Cardiac septum (tissue), 1 donor: Measurements from ENCODE around the gene GPNMB. TPM values are rescaled to one million over a fixed set of nuclear protein-coding genes. Genes with fewer than 3 reads are reported as not detected.
"Not testable (repeated sequence)": the region's sequence is repeated elsewhere in the genome, so short reads cannot be mapped to it uniquely, and the experiment has no call there.

Source experiments
- DNase-seq: peaks from one replicate; pipeline ENCODE4 v3.0.0-alpha.2; 2020; ENCODE audit warnings: low spot score
- intact Hi-C: fragments of 100-400 bp; cut with DNase I; formaldehyde crosslinking; loops from one replicate; pipeline ENCODE4 v1.14.0; 2022
- long read RNA-seq: library from polyadenylated mRNA; unstranded; transcript quantifications from one replicate; pipeline ENCODE4 v2.0.0, GENCODE V29; 2021
- total RNA-seq: library from RNA; stranded (reverse); fragmentation: NEBNext Ultra II Directional; extraction: Animal tissue kit (Norgen Biotek cat#: 25700); gene quantifications from one replicate; pipeline ENCODE4 v1.2.1, GENCODE V29; 2021
- donor health status: DM: no; HTN: no; CAD: no.

Gene GPNMB
- 239 TPM for total RNA-seq
- long read RNA-seq, transcript GPNMB-203 (4 exons, 1,673 nt) = minor isoform, 64 of 317 reads
- long read RNA-seq, transcript GPNMB-201 (11 exons, 2,862 nt) = major isoform, 161 of 317 reads
- long read RNA-seq, transcript GPNMB-202 (11 exons, 2,763 nt) = minor isoform, 25 of 317 reads
- long read RNA-seq, partial matches to known transcripts = 46 of 317 reads
- long read RNA-seq, other reads (novel, unspliced or antisense) = 21 of 317 reads

DNA sequence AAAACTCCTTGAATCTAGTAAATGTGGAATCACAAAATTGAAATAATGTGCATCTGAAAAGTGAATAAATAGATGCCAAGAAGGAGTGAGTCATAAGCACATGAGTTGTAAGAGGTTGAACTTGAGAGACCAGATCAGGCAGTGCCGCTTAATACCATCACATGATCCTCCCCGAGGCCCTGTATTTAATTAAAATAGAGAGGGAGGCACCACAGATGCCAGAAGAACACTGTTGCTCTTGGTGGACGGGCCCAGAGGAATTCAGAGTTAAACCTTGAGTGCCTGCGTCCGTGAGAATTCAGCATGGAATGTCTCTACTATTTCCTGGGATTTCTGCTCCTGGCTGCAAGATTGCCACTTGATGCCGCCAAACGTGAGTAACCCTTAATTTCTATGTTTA lies at the start of gene GPNMB:
Gene GPNMB (plus strand): TSS at position 221 of the 400 bp plus-strand sequence. CDS start 83 bp downstream, at position 304.
- DNase-seq = no peak
- intact Hi-C loops = loop anchor here (2.0 to 5.0 kb wide), 2 partner anchors 59 to 140 kb away; no protein-coding TSS in a partner anchor

DNA sequence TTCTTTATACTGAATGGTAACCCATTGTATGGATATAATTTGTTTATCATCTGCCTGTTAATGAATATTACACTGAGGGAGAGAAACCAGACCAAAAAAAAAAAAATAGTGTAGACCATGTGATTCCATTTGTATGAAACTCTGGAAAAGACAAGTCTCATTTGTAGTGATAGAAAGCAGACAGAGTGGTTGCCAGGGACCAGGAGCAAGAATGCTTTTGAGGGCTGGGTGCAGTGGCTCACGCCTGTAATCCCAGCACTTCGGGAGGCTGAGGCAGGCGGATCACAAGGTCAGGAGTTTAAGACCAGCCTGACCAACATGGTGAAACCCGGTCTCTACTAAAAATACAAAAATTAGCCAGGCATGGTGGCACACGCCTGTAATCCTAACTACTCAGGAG lies 48.8 kb upstream of the GPNMB start:
- DNase-seq = peak; percentile 31
- intact Hi-C loops = not testable (repeated sequence)

DNA sequence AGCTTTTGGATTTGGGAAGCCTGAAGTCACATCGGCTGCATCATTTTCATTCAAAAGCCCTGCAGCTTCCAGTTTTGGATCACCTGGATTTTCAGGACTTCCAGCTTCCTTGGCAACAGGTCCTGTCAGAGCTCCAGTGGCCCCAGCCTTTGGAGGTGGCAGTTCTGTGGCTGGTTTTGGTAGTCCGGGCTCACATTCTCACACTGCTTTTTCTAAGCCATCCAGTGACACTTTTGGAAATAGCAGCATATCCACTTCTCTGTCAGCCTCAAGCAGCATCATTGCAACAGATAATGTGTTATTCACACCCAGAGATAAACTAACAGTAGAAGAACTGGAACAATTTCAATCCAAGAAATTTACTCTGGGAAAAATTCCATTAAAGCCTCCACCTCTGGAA lies 46.2 kb upstream of the GPNMB start:
- intact Hi-C loops = no loop called here

DNA sequence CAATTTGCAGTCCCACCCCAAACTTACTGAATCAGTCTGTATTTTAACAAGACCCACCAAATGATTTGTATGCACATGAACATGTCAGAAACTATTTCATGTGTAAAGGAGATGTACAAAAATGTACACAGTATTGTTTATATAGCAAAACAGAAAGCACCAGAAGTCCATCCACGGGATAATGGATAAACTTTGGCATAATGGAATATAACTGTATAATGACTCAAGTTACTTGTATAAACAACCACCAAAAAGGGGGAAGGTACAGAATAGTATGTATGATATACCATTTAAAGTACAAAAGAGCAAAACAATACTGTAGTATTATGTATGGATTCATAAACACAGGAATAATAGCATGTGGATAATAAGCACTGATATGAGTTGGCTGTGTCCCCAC lies 42.3 kb upstream of the GPNMB start:
- intact Hi-C loops = no loop called here
- no peak for DNase-seq

More for the DNA sequence above, 46.2 kb upstream of the GPNMB start:
- DNase-seq = no peak

DNA sequence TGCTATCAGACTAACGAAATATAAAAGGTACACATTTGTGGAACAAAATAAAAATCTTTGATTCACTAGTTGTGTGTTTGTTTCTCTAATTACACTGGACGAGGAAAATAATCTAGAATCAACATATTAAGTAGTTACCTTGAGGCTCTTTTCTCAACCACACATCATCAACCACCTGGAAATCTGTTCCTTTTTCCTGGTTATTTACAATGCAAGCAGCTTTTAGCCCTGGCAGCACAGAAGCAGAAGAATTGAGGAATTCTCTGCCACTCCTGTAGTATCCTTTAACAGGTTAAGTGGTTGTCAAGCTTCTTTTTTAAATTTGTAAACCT lies 41.0 kb upstream of the GPNMB start:
- DNase-seq = no peak
- intact Hi-C loops = no loop called here

DNA sequence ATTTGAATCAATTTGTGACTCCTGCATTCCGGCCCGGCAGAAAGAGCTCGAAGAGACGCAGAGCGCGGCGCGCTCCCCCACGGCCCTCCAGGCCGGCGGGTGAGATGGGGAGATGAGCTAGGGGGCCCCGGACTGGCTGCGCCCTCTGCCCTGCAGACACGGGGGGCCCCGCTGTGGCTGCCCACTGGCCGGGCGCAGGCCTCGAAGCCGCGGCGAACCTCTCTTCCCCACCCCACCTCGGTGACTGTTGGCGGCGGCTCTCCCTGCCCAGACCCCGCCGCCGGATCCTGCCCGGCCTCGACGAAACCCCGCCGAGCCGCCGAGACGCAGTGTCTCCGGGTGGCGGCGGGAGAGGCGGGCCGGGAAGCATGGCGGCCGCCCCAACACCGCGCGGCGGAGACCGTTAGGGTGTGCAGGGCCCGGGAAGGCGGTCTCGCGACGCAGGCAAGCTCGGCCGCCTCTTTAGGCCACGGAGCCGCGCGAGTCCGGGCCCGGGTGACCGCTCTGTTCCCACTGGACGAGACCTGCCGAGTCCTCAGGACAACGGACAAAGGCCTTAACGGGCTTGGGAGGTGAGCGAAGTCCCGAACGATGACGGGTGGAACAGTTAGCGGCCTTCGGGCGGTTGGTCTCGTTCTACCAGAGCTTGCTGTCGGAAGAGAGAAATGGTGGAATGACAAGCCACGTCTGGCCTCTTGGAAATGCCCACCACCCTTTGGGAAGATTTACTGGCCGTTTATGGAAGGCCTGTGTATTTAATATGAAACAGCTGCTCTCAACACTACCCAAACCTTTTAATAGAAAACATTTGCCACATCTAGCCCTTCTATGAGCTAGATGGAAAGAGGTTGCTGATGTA lies 40.4 kb upstream of the GPNMB start:
- DNase-seq = no peak

DNA sequence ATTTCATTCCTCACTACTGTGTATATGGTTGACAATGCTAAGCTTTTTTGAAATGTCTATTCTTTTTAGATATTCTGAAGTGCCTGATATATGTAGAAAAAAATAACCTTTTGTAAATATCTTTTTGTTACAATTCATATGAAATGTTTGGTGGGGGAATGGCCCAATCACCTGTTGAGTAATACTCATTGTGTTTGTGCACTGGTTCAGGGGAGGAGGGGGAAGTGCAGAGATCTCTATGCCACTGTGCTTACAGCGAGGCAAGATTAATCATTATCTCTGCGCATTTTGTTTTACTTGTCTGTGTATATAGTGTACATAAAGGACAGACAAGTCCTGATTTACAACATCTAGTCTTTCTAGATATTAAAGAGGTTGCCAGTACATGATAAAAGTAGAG lies 39.6 kb upstream of the GPNMB start:
- intact Hi-C loops = no loop called here

More for the DNA sequence above, 40.4 kb upstream of the GPNMB start:
- intact Hi-C loops = no loop called here

DNA sequence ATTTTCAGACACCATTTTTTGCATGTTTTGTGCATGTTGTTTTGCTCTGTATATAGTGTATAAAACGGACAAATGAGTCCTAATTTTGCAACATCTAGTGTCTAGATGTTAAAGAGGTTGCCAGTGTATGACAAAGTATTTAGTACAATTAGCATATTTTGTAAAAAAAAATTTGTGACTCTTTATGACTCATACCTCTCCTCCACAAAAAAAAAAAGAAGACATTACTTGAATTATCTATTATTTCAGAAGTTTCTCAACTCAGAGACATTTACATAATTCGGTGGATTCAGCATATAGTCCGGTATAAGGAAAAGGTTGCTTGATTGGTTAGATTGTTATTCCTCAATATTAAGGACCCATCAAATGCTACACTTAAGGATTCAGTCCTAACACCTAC lies 38.7 kb upstream of the GPNMB start:
- DNase-seq = no peak
- intact Hi-C loops = no loop called here

More for the DNA sequence above, 39.6 kb upstream of the GPNMB start:
- no peak for DNase-seq

DNA sequence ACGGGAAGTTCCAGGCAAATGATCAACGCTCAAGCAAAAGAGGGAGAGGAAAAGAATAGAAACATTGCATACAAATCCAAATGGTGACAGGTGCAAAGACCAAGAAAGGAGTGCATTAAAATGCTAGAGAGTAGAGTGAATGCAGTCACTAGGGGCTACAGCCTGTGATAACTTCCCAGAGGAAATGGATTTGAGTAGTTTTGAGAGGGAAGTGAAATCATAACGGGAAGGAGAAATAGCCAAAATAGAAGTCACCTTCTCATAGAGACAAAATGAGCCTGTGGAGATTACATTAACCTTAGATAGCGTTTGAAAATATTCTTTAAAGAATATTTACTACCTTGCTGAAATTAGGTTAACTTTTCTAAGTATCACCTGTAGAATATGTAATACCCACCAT lies 38.3 kb upstream of the GPNMB start:
- no peak for DNase-seq
- intact Hi-C loops = no loop called here

DNA sequence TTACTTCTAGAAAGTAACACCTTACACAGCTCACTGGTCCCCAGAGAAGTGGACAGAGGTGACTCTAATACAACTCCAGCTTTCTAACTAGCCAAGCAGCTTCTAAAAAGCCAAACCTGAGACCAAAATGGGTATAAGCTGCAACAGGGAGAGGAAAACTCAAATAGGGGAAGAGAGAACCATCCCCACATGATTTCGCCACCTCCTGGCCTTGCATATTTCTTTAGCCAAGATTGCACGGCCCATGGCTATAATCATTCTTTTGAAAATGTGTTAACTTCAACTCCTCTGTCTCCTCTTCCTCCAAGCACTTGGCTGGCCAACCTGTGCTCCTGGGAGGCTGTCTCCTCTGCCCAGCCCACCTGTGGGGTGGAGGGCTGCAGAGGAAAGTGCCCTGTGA lies 36.1 kb upstream of the GPNMB start:
- intact Hi-C loops = no loop called here

DNA sequence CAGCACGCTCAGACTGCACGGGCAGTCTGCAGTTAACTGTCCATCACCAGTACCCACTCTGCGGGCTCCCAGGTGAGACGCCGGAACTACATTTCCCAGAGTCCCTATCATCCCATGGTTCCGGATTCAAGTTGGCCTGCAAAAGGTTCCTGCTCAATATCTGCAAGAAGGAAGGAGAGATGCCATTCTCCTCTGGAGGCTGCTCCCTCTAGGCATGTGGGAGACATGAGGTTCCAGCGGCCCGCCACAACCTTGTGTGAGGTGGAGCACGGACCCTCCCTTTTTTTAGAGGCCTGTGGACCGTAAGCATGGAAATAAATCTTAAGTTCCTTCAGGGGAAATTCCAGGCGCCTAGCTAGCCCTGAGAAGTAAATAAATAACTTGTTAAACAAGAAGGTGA lies 35.0 kb upstream of the GPNMB start:
- intact Hi-C loops = no loop called here
- DNase-seq = no peak

More for the DNA sequence above, 36.1 kb upstream of the GPNMB start:
- no peak for DNase-seq

DNA sequence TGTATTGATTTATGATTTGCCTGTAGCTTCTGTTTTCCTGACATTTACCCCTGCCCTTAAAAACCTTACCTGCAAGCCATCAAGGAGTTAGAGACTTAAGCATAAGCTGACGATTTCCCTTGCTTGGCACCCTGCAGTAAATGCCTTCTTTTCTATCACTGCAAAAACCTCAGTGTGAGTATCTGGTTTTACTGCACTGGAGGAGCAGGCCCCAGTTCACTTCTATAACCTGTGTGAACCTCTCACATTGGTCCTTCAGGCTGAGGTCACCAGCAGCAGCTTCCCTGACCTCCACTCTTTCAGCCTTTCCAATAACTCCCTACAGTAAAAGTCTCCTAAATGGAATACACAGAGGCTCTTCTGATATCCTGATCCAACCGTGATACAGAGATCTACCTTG lies 34.2 kb upstream of the GPNMB start:
- no peak for DNase-seq
- intact Hi-C loops = no loop called here

DNA sequence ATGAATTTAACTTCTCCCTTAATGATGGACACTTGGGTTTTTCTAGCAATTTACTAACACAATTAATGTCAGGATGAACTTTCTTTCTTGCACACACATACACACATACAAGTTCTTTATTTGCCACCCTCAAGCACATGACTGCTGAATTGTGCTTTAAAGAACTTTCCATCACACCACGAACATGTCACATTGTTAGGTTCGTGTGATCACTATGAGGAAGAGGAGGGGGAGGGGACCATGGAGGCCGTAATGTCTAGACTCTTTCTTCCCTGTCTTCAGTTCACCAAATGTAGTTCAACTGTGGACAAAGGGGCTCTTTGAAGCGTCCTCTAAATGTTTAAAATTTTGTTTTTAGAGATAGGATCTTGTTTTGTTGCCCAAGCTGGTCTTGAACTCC lies 33.7 kb upstream of the GPNMB start:
- intact Hi-C loops = no loop called here
- no peak for DNase-seq

DNA sequence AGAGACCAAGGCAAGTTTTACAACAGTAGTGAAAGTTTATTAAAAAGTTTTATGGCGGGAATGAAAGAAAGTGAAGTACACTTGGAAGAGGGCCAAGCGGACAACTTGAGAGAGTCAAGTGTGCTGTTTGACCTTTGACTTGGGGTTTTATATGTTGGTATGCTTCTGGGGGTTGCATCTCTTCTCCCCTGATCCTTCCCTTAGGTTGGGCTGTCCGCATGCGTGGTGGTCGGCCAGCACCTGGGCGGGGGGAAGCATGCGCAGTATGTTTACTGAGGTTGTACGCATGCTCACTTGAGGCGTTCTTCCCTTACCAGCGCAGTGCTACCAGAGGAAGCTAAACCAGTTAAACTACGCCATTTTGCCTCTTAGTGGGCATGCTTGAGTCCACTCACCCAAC lies 32.8 kb upstream of the GPNMB start:
- DNase-seq = no peak
- intact Hi-C loops = no loop called here

DNA sequence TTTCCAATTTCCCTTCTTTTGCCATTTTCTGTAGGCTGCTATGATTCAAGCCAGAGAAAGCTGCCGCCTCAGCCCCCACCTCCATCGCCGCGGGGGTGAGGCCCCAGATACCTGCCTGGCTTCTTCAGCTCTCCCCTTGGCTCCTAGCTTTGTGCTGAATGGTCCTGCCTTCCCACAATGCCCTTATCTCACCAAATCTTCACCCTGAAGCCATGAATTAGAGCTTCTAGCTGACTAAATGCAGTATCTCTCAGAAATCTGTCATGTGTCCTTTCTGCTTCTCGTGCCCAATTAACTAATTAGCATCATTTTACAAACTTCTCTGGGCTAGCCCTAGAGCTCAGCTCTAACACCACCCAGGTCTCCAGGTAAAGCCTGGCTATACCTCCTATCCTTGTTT lies 32.2 kb upstream of the GPNMB start:
- intact Hi-C loops = no loop called here
- no peak for DNase-seq

DNA sequence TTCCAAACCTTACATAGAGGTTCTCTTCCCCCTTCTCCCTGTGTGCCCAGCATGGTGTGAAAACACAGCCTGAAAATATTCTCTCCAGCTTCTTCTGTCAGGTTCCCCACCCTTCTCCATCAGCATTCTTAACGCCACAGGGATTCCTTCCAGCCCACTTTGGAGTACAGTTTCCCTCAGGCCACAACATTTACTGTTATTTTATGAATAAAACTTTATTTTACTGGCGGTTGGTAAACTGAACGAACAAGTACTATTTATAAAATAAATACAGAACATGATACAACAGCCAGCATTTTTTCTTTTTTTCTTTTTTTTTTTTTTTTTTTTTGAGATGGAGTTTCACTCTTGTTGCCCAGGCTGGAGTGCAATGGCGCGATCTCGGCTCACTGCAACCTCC lies 31.6 kb upstream of the GPNMB start:
- DNase-seq = no peak
- intact Hi-C loops = no loop called here

DNA sequence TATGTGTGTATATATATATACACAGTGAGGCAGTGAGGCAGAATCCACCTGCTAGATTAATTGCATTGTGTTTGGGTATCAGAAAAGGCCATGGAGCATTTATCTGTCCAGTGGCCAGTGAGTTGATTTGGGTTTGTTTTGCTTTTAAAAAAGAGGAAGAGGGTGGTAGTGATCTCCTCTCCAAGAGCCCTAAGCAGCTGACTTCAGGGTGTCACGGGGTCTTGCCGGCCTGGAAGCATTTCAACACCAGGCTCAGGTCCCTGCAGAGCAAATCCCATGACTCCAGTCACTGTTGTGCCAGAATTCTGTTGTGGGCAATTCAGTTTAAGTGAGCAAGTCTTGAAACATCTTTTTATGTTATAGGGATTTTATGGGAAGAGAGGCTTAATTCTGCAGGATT lies 30.6 kb upstream of the GPNMB start:
- intact Hi-C loops = no loop called here
- no peak for DNase-seq

DNA sequence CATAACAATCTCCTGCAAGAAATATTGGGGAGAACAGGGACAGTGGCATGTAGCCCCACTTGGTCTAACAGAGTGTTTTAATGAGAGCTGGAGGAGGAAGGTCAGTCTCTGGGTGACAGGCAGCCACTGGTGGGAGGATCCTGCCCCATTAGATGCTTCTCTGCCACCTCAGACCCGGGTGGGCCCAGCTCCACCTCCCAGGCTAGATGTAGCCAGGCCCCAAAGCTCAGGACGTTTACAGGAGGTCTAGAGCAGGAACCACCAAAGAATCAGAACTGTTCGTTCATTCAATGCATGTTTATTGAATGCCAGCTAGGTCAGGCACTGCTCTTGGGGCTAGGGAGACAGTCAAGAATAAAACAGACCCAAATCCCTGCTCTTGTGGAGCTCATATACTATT lies 28.4 kb upstream of the GPNMB start:
- DNase-seq = no peak
- intact Hi-C loops = no loop called here

DNA sequence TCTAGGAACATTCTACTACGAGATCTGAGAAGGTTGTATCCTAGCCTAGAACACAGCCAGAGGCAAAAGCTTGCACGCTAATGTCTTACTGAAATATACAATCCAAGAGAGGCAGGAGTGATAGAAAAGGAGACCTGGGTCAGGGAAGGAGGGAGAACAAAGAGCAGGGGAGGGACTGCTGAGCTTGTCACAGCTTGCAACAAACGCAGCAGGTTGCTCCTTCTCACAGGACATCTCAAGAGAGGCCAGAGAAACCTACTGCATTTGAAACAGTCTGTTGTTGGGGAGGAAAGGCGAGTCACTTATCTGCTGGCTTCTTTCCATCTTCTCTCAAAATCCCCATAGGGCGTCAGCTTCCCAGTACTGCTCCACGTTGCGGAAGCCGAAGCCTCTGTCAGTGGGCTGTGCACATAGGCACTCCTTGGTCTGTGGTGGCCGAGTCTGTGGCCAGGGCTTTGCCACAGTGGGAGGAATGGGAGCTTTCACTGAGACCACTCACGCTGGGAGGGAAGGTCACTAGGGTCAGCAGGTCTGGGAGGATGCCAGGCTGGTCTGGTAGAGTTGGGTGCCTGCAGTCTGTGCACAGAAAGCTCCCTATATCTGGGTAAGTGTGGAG lies 25.8 kb upstream of the GPNMB start:
- intact Hi-C loops = no loop called here
- no peak for DNase-seq

DNA sequence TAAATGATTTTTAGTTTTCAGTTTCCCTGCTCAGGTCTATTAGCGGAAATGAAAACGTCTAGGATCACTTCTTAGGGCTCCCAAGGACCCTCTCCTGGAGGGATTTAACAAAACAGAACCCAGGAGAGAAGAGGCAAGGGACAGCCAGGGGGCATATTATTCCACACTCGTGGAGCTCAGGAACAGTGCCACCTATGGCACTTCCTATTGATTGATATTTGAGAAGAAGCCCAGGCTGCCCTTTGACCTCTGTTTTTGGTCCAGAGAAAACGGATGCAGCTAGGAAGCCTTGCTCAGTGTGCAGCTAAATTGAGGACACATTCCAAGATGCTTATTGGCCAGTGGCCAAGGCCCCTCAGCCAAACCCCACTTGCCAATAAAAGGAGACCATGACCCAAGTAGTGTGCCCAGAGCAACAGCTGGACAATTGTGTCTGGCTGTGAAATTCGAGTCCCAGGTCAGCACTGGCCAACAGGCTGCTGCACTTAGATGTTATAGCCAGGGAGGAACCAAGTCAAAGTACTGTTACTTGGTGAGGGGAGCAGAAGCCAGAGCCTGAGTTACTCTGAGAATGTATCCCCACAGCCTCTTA lies 24.0 kb upstream of the GPNMB start:
- DNase-seq = no peak
- intact Hi-C loops = no loop called here
